Measurements from ENCODE around the gene CACNA1E.

DNA sequence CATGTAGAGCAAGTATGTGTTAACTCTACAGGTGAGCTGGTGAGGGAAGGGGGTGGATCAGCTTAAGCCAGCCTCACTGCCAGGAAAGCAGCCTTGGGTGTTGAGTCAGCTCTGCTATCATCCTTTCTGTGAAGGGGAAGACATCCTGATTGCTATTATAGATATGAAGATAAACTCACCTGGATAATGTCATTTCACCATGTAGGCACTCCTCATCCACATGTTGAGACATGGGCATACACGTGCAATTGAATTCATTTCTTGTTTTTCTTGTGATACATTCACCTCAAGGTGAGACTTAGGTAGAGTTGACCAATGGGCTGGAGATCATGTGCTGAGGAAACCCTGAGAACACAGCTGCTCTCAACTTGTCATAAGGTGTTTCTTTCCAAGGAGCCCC, 136.9 kb downstream of the CACNA1E start:
- no peak for TF ChIP-seq CTCF (IDR thresholded peaks at IDR 0.05)
- no peak for TF ChIP-seq EZH2 (IDR thresholded peaks at IDR 0.05; ENCODE audit: borderline replicate concordance, insufficient read depth, low read depth, low read length, poor library complexity, severe bottlenecking)
